Prostate gland (tissue), 2 donors: Measurements from ENCODE around the gene EHMT1. TPM values are rescaled to one million over a fixed set of nuclear protein-coding genes. Genes with fewer than 3 reads are reported as not detected.

ENCODE experiments used
- DNase-seq: peaks from one replicate; pipeline ENCODE4 v3.0.0-alpha.2; 2019; ENCODE audit warnings: low spot score
- H3K27ac ChIP-seq, 2 donors: fragments of 200-600 bp; sonication (generic); 2 replicates each; pipeline ENCODE4 v1.5.1; 2017 to 2019
- H3K27me3 ChIP-seq: fragments of 200-600 bp; sonication (generic); replicated peaks from 2 replicates; pipeline ENCODE4 v1.5.1; 2019; ENCODE audit not compliant: insufficient read depth
- H3K36me3 ChIP-seq, 2 donors: fragments of 200-600 bp; sonication (generic); 1 replicate in 1 of 2; 2 replicates in 1 of 2; pipeline versions ENCODE4 v1.5.1 to v1.8.1; 2017 to 2019
- H3K4me1 ChIP-seq: fragments of 200-600 bp; sonication (generic); replicated peaks from 2 replicates; pipeline ENCODE4 v1.5.1; 2019
- H3K4me3 ChIP-seq, 2 donors: fragments of 200-600 bp; sonication (generic); 2 replicates each; pipeline ENCODE4 v1.5.1; 2017 to 2019
- H3K9me3 ChIP-seq: fragments of 200-600 bp; sonication (generic); 2 replicates; pipeline ENCODE4 v1.5.1; 2017
- POLR2A ChIP-seq: fragments of 450-650 bp; IDR thresholded peaks from one replicate; pipeline ENCODE4 v1.6.1; 2016; ENCODE audit warnings: antibody characterized with exemption, mild to moderate bottlenecking
- POLR2AphosphoS5 ChIP-seq: sonication (generic); formaldehyde crosslinking; IDR thresholded peaks from one replicate; pipeline ENCODE4 v1.6.1; 2017; ENCODE audit warnings: antibody characterized with exemption
- WGBS: methylation state at CpG from one replicate; pipeline ENCODE4 v1.1.5; 2018; 5-methylcytosine and 5-hydroxymethylcytosine counted together
- intact Hi-C: fragments of 100-400 bp; cut with DNase I; formaldehyde crosslinking; loops from one replicate; pipeline ENCODE4 v1.14.2; 2022
- total RNA-seq, 2 donors: library from RNA; depleted of rRNA; stranded (reverse); fragments of >200 nt; gene quantifications; one replicate each; pipeline ENCODE4 v1.1.0, GENCODE V29; 2016
- TF ChIP-seq, protein P1 (sequence below), 4 experiments: fragments of 200-600 bp in 2 of 4; fragments of 450-650 bp in 2 of 4; sonication (generic) in 2 of 4; IDR thresholded peaks; 1 replicate in 3 of 4; 2 replicates in 1 of 4; pipeline ENCODE4 v1.5.1; 2016 to 2019; ENCODE audit warnings: antibody characterized with exemption in 4 of 4, mild to moderate bottlenecking in 2 of 4, moderate library complexity in 2 of 4

The EHMT1 gene
- total RNA-seq, 2 donors from 2014 or later = 81.3 to 149 TPM

DNA sequence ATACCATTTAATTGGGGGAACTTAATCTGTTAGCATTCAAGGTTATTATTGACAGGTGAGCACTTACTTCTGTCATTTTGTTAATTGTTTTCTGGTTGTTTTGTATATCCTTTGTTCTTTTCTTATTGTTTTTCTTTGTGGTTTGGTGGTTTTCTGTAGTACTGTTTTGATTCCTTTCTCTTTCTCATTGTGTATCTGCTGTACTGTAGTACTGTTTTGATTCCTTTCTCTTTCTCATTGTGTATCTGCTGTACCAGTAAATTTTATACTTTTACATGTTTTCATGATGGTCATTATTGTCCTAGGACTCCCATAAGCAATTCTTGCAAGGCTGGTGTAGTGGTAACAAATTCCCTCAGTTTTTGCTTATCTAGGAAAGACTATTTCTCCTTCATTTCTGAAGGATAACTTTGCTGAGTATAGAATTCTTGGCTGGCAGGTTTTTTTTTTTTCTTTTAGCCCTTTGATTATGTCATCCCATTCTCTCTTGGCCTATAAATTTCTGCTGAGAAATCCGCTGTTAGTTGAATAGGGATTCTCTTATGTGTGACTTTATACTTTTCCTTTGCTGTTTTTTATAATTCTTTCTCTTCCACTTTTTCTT is 234.7 kb downstream of the EHMT1 start:
- Histone ChIP-seq H3K27ac (no peak overlapping the region), H3K9me3 (no peaks in the 10 kb centered on the region), H3K27me3 (no peaks in the 10 kb centered on the region), H3K36me3 (no peaks in the 10 kb centered on the region), H3K4me3 (no peak overlapping the region), H3K4me1 (no peaks in the 10 kb centered on the region)
- WGBS = 94% methylated on average over 1 of the region's 1 CpG
- intact Hi-C loops = no loop called here
- no peak for DNase-seq
- TF ChIP-seq POLR2A (no peak), POLR2AphosphoS5 (no peak)
- TF ChIP-seq, protein P1, sequence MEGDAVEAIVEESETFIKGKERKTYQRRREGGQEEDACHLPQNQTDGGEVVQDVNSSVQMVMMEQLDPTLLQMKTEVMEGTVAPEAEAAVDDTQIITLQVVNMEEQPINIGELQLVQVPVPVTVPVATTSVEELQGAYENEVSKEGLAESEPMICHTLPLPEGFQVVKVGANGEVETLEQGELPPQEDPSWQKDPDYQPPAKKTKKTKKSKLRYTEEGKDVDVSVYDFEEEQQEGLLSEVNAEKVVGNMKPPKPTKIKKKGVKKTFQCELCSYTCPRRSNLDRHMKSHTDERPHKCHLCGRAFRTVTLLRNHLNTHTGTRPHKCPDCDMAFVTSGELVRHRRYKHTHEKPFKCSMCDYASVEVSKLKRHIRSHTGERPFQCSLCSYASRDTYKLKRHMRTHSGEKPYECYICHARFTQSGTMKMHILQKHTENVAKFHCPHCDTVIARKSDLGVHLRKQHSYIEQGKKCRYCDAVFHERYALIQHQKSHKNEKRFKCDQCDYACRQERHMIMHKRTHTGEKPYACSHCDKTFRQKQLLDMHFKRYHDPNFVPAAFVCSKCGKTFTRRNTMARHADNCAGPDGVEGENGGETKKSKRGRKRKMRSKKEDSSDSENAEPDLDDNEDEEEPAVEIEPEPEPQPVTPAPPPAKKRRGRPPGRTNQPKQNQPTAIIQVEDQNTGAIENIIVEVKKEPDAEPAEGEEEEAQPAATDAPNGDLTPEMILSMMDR (IDR thresholded peaks at IDR 0.05) = no peak

DNA sequence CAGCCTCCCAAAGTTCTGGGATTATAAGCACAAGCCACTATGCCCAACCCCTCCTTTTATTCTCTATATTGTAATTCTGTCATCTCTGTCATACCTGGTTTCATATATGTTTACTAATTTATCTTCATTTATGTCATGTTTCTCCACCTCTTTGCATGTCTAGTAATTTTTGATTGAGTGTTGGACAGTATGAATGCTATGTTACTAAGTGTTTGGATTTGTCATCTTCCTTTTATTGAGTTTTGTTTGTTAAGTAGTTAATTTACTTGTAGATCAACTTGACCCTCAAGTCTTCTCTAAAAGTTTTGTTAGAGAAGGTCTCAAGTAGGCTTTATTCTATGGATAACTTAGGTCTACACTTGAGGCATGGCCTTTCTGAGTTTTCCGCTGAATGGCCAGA is 241.6 kb downstream of the EHMT1 start:
- 97% methylated on average over 1 of the region's 1 CpG for WGBS
- Histone ChIP-seq H3K27me3 (no peaks in the 10 kb centered on the region), H3K9me3 (no peaks in the 10 kb centered on the region), H3K27ac (no peak overlapping the region), H3K4me3 (no peak overlapping the region), H3K4me1 (no peaks in the 10 kb centered on the region), H3K36me3 (no peaks in the 10 kb centered on the region)
- no peak for DNase-seq
- TF ChIP-seq, protein P1 (IDR thresholded peaks at IDR 0.05) = no peak
- TF ChIP-seq POLR2A (no peak), POLR2AphosphoS5 (no peak)
- intact Hi-C loops = no loop called here

DNA sequence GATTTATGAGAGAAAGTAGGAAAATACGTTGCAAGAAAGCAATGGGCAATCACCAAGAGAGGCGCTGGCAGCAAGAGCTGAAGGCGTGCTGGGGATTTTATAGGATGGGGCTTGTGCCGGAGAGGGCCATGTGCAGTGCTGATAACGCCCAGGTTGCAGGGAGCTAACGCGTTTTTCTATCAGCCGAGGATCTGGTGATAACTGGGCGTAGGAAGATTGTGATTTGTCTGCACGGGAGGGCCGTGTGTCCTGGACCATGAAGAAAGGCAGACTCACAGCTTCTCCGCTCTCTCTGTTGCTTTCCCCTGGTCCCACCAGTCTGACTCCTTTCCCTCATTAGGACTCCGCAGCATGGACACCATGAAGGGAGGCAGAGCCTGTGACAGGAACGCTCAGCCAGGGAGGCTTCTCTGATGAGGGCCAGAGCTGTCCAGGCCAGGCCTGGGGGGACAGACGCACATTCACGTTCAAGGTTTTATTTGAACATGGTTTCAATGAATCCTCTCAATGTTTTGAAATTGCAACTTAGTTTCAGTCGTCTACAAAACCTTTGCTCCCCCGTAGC is 246.9 kb downstream of the EHMT1 start:
- no peak for DNase-seq
- no peaks in the 10 kb centered on the region for H3K9me3 ChIP-seq
- intact Hi-C loops = no loop called here
- H3K36me3 ChIP-seq = no peaks in the 10 kb centered on the region
- H3K27me3 ChIP-seq = no peaks in the 10 kb centered on the region
- H3K27ac ChIP-seq = no peak overlapping the region
- TF ChIP-seq POLR2A (no peak), POLR2AphosphoS5 (no peak)
- TF ChIP-seq, protein P1 (IDR thresholded peaks at IDR 0.05) = no peak
- H3K4me1 ChIP-seq = no peaks in the 10 kb centered on the region
- WGBS = 43% methylated on average over 18 of the region's 18 CpGs
- H3K4me3 ChIP-seq = no peak overlapping the region

- WGBS = 47% methylated on average over 21 of the region's 21 CpGs
- H3K9me3 ChIP-seq = no peaks in the 10 kb centered on the region
- no peaks in the 10 kb centered on the region for H3K36me3 ChIP-seq
- H3K27me3 ChIP-seq = no peaks in the 10 kb centered on the region
- intact Hi-C loops = no loop called here
- no peak overlapping the region for H3K27ac ChIP-seq
- TF ChIP-seq, protein P1 (IDR thresholded peaks at IDR 0.05) = no peak
- no peak for TF ChIP-seq POLR2A
- TF ChIP-seq POLR2AphosphoS5 = no peak
- DNase-seq = no peak
- H3K4me3 ChIP-seq = no peak overlapping the region
- H3K4me1 ChIP-seq = no peaks in the 10 kb centered on the region
Measured at GRCh38 chr9:137866226-137867141, 247.7 kb downstream of the EHMT1 start.
